ENCODE measurements around the gene NOTCH3. TPM values are rescaled to one million over a fixed set of nuclear protein-coding genes. Genes with fewer than 3 reads are reported as not detected.

The NOTCH3 gene
- total RNA-seq, 2 experiments from 2014 or later: not detected

- DNase-seq (no peak), ATAC-seq (no peak)
- Mint-ChIP-seq H3K9me3 (ENCODE audit: low read depth) (no peaks in the 10 kb centered on the region), H3K4me3 (peak overlapping the region; percentile 75), H3K36me3 (no peaks in the 10 kb centered on the region), H3K27ac (no peak overlapping the region), H3K27me3 (peaks cover 20% of the 10 kb centered on the region), H3K4me1 (peaks cover 18% of the 10 kb centered on the region)
- CTCF ChIA-PET: interaction anchor here (0.9 kb wide), 1 partner anchor 10 kb away, joined by 3 read pairs; no protein-coding TSS in a partner anchor
These were observed 23.0 kb upstream of the NOTCH3 start for GRCh38 chr19:15223649-15224361.

- H3K4me3 Mint-ChIP-seq: peak overlapping the region; percentile 75
- no peaks in the 10 kb centered on the region for H3K9me3 Mint-ChIP-seq (ENCODE audit: low read depth)
- DNase-seq: peak; percentile 88
- peaks cover 18% of the 10 kb centered on the region for H3K4me1 Mint-ChIP-seq
- no peaks in the 10 kb centered on the region for H3K36me3 Mint-ChIP-seq
- CTCF ChIA-PET: no interaction called here
- H3K27ac Mint-ChIP-seq: no peak overlapping the region
- ATAC-seq: peak; percentile 98
- peaks cover 20% of the 10 kb centered on the region for H3K27me3 Mint-ChIP-seq
These were observed 22.2 kb upstream of the NOTCH3 start for GRCh38 chr19:15222738-15223648.

GRCh38 chr19:15220833-15221232 lies 20.0 kb upstream of the NOTCH3 start:
- DNase-seq: no peak
- CTCF ChIA-PET: interaction anchor here (0.6 to 1.1 kb wide), 2 partner anchors 335 to 1488 kb away, joined by 3 read pairs; no protein-coding TSS in a partner anchor
- no peak overlapping the region for H3K27ac Mint-ChIP-seq
- H3K27me3 Mint-ChIP-seq: peaks cover 20% of the 10 kb centered on the region
- H3K4me1 Mint-ChIP-seq: peaks cover 18% of the 10 kb centered on the region
- no peaks in the 10 kb centered on the region for H3K9me3 Mint-ChIP-seq (ENCODE audit: low read depth)
- H3K36me3 Mint-ChIP-seq: no peaks in the 10 kb centered on the region
- ATAC-seq: no peak
- no peak overlapping the region for H3K4me3 Mint-ChIP-seq

DNA sequence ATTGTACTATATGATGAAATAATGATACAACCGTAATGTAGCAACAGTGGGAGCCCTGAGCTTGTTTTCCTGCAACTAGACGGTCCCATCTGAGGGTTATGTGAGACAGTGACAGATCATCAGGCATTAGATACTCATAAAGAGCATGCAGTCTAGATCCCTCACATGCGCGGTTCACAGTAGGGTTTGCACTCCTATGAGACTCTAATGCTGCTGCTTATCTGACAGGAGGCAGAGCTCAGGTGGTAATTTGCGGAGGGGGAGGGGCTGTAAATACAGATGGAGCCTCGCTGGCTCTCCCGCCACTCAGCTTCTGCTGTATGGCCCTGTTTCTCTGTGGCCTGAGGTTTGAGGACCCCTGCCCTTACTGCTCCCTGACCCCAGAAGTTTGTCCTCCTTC lies 17.7 kb upstream of the NOTCH3 start:
- CTCF ChIA-PET: interaction anchor here (1.4 kb wide), 1 partner anchor 126 kb away, joined by 3 read pairs; no protein-coding TSS in a partner anchor
- DNase-seq (no peak), ATAC-seq (no peak)
- Mint-ChIP-seq H3K9me3 (ENCODE audit: low read depth) (no peaks in the 10 kb centered on the region), H3K36me3 (no peaks in the 10 kb centered on the region), H3K4me1 (peaks cover 12% of the 10 kb centered on the region), H3K27me3 (peaks cover 15% of the 10 kb centered on the region), H3K4me3 (no peak overlapping the region), H3K27ac (no peak overlapping the region)

DNA sequence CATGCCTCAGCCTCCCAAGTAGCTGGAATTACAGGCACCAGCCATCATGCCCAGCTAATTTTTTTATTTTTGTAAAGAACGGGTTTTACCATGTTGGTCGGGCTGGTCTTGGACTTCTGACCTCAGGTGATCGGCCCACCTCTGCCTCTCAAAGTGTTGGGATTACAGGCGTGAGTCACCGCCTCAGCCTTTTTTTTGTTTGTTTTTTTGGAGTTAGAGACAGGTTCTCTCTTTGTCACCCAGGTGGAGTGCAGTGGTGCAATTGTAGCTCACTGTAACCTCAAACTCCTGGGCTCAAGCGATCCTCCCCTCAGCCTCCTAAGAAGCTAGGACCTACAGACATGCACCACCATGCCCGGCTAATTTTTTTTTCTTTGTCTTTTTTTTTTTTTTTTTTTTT lies 15.6 kb upstream of the NOTCH3 start:
- CTCF ChIA-PET: interaction anchor here (0.7 kb wide), 1 partner anchor 359 kb away, joined by 3 read pairs; no protein-coding TSS in a partner anchor
- Mint-ChIP-seq H3K27ac (no peak overlapping the region), H3K27me3 (peaks cover 7% of the 10 kb centered on the region), H3K36me3 (no peaks in the 10 kb centered on the region), H3K4me3 (no peak overlapping the region), H3K9me3 (ENCODE audit: low read depth) (no peaks in the 10 kb centered on the region), H3K4me1 (no peaks in the 10 kb centered on the region)
- ATAC-seq (no peak), DNase-seq (no peak)

- Mint-ChIP-seq H3K4me1 (no peaks in the 10 kb centered on the region), H3K36me3 (no peaks in the 10 kb centered on the region), H3K27ac (no peak overlapping the region), H3K4me3 (no peak overlapping the region), H3K9me3 (ENCODE audit: low read depth) (no peaks in the 10 kb centered on the region), H3K27me3 (no peaks in the 10 kb centered on the region)
- DNase-seq (no peak), ATAC-seq (no peak)
- CTCF ChIA-PET: interaction anchor here (0.6 kb wide), 1 partner anchor 122 kb away, joined by 4 read pairs; no protein-coding TSS in a partner anchor
These were observed 13.1 kb upstream of the NOTCH3 start for GRCh38 chr19:15213715-15214381.

- ATAC-seq: no peak
- H3K9me3 Mint-ChIP-seq (ENCODE audit: low read depth): no peaks in the 10 kb centered on the region
- H3K27me3 Mint-ChIP-seq: no peaks in the 10 kb centered on the region
- H3K4me1 Mint-ChIP-seq: no peaks in the 10 kb centered on the region
- CTCF ChIA-PET: no interaction called here
- DNase-seq: no peak
- H3K27ac Mint-ChIP-seq: no peak overlapping the region
- H3K4me3 Mint-ChIP-seq: no peak overlapping the region
- H3K36me3 Mint-ChIP-seq: no peaks in the 10 kb centered on the region
These were observed 11.9 kb upstream of the NOTCH3 start for GRCh38 chr19:15212711-15213110.

DNA sequence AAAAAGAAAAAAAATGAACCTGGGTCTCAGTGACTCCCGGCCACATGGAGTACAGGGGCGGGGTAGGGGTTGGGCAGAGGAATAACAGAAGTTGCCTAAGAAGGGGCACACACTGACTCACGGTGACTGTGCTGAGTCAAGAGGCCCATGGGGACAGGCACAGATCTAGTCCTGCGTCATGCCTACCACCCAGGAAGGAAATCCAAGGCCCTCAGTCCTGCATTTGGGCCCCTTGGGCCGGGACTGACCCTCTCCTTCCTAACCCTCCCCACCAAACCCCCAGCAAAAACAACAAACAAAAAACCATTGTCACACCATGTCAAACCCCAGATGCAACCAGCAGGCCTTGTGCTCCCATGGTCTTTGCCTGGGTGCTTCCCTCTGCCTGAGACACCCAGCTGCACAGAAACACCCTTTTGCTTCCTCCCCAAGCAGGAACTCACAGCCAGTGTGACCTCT lies 9.6 kb upstream of the NOTCH3 start:
- DNase-seq (no peak), ATAC-seq (no peak)
- H3K9me3 Mint-ChIP-seq (ENCODE audit: low read depth): no peaks in the 10 kb centered on the region
- CTCF ChIA-PET: no interaction called here
- H3K36me3 Mint-ChIP-seq: no peaks in the 10 kb centered on the region
- H3K27ac Mint-ChIP-seq: no peak overlapping the region
- H3K27me3 Mint-ChIP-seq: peaks cover 4% of the 10 kb centered on the region
- H3K4me3 Mint-ChIP-seq: no peak overlapping the region
- H3K4me1 Mint-ChIP-seq: no peaks in the 10 kb centered on the region

DNA sequence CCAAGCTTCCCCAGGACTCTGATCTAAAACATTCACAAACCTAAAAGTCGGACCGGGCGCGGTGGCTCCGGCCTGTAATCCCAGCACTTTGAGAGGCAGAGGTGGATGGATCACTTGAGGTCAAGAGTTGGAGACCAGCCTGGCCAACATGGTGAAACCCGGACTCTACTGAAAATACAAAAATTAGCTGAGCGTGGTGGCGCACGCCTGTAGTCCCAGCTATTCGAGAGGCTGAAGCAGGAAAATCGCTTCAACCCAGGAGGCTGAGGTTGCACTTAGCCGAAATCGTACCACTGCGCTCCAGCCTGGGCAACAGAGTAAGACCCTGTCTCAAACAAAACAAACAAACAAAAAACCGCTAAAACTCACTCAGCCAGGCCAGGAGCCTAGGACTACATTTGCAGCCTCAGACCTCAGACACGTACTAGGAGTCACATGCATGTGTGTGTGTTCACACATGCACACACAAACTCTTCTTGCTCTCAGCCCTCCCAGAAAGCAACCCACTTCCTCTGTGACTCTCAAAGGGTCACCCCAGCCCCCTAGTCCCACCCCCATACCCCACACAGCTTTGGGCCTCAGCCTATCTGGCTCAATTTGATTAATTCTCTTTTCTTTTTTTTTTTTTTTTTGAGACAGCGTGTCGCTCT lies 704 bp upstream of the NOTCH3 start:
- Mint-ChIP-seq H3K4me1 (peaks cover 5% of the 10 kb centered on the region), H3K36me3 (peaks cover 1% of the 10 kb centered on the region), H3K4me3 (no peak overlapping the region), H3K27ac (no peak overlapping the region), H3K9me3 (ENCODE audit: low read depth) (no peaks in the 10 kb centered on the region), H3K27me3 (peaks cover 45% of the 10 kb centered on the region)
- ATAC-seq (no peak), DNase-seq (no peak)
- CTCF ChIA-PET: interaction anchor here (1.6 kb wide), 1 partner anchor 24 kb away, joined by 4 read pairs; no protein-coding TSS in a partner anchor

- DNase-seq: no peak
- Mint-ChIP-seq H3K27me3 (peaks cover 51% of the 10 kb centered on the region), H3K4me3 (no peak overlapping the region), H3K4me1 (peaks cover 5% of the 10 kb centered on the region), H3K36me3 (peaks cover 1% of the 10 kb centered on the region), H3K27ac (no peak overlapping the region), H3K9me3 (ENCODE audit: low read depth) (no peaks in the 10 kb centered on the region)
- CTCF ChIA-PET: interaction anchor here (1.0 kb wide), 1 partner anchor 45 kb away, joined by 3 read pairs; no protein-coding TSS in a partner anchor
- no peak for ATAC-seq
These were observed 888 bp downstream of the NOTCH3 start for GRCh38 chr19:15199661-15200552.

GRCh38 chr19:15198951-15199660 lies 1.7 kb downstream of the NOTCH3 start:
- Mint-ChIP-seq H3K9me3 (ENCODE audit: low read depth) (no peaks in the 10 kb centered on the region), H3K27me3 (peaks cover 59% of the 10 kb centered on the region), H3K27ac (no peak overlapping the region), H3K4me1 (peaks cover 5% of the 10 kb centered on the region), H3K36me3 (peaks cover 1% of the 10 kb centered on the region), H3K4me3 (no peak overlapping the region)
- CTCF ChIA-PET: no interaction called here
- ATAC-seq (no peak), DNase-seq (no peak)
